HG02981 (cell line): ENCODE data around the gene ZFR2.

Experiments used
- ATAC-seq: cut with Tn5 transposase; IDR thresholded peaks from one replicate; pipeline ENCODE4 v1.9.1; 2021; ENCODE audit warnings: mild to moderate bottlenecking, moderate library complexity; ENCODE audit not compliant: unreplicated experiment

Gene ZFR2

DNA sequence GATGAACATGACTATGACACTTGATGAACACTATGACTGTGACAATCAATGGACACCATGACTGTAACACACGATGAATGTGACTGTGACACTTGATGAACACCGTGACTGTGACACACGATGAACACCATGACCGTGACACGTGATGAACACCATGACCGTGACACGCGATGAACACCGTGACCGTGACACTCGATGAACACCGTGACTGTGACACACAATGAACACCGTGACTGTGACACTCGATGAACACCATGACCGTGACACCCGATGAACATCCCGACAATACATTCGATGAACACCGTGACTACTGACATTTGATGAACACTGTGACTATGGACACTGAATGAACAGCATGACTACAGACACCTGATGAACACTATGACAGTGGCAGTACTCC lies 30.9 kb downstream of the ZFR2 start:
- no peak for ATAC-seq

DNA sequence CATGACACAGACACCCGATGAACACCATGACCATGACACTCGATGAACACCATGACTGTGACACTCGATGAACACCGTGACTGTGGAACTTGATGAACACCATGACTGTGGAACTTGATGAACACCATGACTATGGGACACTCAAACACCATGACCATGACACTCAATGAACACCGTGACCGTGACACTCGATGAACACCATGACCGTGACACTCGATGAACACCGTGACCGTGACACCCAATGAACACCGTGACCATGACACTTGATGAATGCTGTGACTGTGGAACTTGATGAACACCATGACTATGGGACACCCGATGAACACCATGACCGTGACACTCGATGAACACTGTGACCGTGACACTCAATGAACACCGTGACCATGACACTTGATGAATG lies 31.5 kb downstream of the ZFR2 start:
- ATAC-seq, result no peak

DNA sequence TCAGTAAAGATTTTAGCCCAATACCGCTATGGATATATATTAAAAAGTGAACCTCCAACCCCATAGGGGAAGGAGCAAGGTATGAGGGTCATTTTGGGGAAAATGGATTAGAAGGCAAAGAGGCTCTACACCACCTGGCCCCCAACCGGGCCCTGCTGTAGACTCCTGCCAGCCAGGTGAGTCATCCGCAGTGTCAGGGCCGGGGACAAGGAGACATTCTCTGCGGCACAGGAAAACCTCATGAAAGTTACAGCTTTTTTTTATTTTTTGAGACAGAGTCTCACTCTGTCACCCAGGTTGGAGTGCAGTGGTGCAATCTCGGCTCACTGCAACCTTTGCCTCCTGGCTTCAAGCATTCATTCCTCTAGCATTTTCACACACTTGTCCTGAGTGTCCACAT lies 32.0 kb downstream of the ZFR2 start:
- no peak for ATAC-seq

DNA sequence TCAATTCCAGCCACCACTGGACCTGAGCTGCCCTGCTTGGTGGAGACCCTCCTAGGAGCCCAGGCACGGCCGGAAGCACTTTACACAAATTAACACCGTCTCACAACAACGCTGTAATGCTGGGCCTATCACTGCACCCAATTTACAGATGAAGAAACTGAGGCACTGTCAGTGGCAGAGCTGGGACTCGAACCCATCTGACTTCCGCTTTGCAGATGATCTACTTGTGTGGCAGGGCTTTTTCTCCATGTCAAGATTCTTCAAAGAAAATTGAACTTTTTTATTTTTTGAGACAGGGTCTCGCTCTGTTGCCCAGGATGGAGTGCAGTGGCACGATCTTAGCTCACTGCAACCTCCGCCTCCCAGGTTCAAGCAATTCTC lies 33.8 kb downstream of the ZFR2 start:
- ATAC-seq, result no peak

DNA sequence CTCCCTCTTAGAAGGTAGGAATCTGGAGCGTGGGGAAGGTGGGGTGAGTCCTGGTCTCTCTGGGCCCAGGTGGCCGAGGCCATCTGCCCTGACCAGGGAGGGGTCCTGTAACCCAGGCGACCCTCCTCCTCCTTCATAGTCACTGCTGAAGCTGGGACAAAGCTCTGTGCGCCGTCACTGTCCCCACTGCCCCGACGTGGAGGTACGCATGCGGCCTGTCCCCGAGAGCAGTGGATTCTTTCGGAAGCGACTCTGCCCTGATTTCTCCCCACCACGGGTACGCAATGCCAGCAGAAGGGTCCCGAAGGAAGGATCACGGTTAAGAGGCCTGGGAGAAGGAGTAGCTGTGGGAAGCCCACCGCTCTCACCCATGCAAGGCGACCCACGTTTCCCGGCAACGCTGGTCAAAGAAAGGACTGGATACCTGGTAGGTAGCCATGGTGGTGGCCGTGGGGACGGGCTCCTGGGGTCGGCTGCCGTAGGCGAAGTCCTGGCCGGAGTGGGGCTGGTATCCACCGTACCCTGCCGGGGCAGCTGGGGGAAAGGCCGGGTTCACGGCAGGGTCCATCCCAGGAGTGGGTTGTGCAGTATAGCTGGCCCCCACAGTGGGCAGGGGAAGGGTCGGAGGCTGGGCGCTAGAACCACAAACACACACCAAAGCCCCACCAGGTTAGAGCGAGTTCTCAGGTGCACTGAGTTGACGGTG lies 34.3 kb downstream of the ZFR2 start:
- no peak for ATAC-seq

DNA sequence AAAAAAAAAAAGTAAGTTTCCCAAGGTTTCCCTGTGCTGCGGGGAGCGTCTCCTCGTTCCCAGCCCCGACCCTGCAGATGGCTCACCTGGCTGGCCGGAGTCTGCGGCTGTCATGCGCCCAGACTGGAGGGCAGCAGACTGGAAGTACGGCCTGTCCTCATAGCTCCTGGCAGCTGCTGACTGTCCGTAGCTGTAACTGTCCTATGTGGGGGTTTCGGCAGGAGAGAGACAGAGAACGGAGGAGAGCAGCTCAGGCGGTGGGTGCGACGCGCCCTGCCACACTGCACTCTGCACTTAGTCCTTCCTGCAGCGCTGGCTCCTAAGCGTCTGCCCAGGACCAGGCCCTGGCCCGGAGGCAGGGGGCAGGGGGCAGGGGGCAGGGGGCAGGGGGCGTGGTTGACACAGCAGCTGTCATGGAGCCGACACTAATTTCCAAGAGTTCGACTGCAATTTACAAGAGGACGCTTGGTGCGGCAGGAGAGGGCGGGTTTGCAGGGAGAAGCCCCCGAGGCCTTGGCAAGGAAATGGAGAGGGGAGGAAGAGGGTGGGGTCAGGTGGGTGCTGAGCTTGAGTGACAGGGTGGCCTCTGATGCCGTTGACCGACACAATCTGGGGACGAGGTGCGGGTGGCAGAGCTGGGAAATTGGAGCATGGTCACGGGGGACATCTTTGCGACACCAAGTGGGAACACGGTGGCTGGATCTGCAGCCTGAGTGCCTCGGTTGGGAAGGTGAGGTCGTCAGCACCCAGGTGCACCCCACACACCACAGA lies 35.1 kb downstream of the ZFR2 start:
- ATAC-seq, result no peak

DNA sequence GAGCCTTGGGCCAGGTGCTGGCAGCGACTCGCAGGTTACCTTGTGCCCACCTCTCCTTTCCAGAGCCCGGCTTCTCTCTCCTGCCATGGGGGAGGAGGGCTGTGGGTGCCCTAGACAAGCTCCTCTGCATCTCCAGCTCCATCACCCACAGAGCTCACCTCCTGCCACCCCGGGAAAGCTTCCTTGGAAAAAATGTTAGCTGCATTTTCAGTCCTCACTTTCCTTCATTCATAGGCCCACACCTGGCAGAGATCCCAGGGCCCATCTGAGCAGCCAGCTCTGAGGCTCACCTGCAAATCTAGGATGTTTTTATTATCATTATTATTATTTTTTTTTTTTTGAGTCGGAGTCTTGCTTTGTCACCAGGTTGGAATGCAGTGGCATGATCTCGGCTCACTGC lies 36.8 kb downstream of the ZFR2 start:
- ATAC-seq, result no peak

DNA sequence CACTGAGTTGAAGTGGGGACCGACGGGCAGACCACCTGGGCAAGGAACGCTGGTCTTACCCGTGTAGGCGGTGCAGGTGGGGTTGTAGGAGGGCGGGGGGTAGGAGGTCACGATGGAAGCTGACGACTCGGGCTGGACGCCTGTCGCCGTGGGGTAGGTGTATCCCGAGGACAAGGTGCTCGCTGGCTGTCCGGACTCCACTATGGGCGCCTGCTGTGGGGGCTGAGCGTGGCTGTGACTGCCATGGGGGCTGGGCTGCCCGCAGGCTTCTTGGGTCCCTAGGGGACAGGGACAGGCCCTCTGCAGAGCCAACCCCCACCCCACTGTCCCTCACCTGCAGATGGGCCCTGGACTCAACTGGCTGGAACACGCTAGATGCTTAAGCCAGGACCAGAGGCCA lies 37.2 kb downstream of the ZFR2 start:
- ATAC-seq, result no peak

DNA sequence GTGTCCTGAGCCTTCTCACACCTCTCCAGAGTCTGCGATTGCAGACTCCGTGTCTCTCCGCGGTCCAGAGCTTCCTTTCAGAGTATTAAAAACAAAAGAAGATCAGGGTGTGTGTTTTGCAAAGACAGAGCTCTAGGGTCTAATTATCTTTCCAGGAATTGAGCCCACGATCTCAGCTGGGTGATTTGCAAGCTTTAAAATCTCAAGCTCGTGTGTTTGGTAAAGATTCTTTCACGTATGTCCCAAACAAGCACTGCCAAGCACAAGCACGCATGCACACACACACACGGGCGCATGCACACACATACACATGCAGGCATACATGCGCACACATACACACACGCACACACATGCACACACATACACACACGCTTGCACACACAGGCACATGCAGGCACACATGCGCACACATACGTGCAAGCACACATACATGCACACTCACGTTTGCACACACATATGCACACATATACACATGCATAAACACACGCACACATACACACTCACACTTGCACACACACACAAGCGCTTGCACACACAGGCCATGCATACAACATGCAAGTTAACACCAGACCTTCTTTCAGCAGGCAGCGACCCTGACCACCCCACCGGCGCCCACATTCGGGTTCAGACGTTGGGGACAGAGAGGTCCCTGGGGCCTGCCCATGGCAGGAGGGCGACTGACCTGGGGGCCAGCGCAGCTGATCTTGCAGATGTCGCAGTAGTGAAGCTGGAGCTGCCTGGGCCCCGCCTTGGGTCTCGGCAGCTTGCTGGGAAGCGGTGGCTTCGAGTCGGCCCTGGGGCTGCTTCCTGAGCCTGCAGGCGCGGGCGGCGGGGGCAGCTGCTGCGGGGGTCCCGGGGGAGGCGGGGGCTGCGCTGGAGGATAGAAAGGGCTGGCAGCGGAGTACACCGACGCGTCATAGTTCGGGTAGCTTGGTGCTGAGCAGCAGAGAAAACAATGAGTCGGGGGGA lies 37.9 kb downstream of the ZFR2 start:
- ATAC-seq, result no peak

DNA sequence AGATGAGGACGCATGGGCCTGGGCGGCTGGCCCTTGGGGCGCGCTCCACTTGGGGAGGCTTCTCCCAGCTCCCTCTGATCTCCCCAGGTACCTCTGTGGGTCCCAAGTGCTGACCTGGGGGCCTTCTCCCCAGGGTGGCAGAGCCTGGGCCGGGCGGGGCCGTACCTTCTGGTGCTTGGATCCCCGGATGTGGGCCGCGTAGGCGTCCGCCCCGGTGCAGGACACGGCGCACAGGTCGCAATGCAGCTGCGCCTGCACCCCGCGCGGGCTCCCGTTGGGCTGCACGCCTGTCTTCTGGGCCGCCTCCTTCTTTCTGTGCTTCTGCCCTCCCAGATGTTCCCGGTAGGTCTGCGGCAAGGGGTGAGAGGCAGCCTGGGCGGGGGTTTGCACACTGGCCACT lies 41.5 kb downstream of the ZFR2 start:
- ATAC-seq, result no peak

DNA sequence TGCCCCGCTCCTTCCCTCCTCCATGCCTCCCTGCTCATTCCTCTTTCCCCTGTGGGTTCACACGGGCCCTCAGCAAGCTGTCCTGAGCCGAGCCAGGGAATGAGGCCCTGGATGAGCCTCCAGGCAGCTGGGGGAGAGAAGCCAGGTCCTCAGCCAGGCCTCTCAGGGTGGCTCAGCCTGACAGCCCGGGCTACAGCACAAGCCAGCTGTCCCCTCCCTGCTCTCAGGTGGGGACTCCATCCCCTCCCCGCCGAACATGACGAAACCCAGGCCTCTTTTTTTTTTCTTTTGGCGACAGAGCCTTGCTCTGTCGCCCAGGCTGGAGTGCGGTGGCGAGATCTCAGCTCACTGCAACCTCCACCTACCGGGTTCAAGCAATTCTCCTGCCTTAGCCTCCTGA lies 42.7 kb downstream of the ZFR2 start:
- no peak for ATAC-seq

DNA sequence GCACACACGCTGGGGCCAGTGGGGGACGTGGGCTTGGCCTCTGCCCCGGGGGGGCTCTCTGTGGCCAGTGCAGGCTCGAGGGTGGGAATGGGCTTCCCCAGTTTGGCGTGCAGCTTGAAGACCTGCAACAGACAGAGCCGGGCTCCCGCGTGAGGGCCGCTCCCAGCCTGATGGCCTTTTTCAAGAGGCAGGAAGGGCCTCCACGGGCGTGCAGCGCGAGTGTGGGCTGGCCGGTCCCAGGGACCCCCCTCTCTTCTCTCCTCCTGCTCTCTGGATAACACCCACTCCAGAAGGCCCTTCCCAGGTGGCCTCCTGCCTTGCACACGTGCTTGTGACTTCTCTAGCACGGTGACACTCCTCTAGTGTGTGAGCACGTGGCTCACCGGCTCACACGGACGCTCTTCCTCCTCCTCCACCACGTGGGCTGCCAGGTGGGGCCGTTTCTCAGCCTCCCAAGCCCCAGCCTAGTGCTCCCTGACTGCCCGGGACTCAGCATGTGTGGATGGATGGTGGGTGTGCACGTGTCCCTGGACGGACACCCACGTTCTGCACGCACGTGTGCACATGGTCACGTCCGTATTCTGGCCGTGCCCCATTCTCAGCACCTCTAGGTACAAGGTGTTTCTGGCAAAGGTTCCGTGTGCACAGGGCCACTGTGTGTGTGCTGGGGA lies 43.4 kb downstream of the ZFR2 start:
- no peak for ATAC-seq

DNA sequence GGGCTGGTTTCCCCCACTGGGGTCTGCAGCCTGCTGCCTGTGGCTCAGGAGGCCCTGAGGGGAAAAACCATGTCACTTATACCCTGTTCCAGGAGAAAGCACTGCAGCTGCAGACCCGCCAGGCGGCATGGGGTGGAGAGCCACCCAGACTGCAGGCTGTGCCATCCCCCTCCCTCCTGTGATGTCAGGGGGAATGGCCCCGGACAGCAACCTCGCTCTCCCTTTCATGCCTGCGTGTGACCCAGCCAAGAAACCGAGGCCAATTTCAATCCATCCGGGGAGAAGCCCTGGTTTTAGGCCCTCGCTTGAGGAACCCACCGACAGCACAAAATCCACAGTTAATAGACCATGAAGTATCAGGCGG lies 45.5 kb downstream of the ZFR2 start:
- no peak for ATAC-seq

DNA sequence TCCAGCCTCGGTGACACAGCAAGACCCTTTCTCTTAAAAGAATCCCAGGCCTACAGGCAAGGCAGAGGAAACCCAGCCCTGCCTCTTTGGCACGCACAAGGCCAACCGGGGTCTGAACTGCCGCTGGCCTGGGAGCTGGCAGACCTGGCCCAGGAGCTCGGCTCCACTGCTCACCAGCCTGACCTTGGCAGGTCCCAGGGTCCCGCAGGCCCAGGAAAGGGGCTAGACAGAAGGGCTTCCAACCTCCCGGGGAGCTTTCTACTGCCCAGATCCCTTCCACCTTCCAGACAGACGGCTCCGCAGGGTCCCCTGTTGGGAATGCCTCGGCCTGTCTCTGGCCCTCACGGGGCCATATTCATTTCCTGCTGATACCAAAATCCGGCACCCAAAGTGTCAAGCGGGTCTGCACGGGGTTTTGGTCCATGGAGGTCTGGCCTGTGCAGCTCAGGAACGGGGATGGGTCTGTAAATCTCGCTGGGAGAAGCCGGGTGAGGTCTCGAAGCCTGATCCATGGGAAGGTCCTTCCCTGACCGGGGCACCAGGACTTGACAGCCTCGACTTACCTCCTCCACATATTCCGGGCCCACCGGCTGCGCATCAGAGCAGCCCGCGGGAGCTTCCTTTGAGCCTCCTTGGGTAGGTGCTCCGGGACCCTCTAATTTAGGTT lies 46.0 kb downstream of the ZFR2 start:
- ATAC-seq, result no peak

DNA sequence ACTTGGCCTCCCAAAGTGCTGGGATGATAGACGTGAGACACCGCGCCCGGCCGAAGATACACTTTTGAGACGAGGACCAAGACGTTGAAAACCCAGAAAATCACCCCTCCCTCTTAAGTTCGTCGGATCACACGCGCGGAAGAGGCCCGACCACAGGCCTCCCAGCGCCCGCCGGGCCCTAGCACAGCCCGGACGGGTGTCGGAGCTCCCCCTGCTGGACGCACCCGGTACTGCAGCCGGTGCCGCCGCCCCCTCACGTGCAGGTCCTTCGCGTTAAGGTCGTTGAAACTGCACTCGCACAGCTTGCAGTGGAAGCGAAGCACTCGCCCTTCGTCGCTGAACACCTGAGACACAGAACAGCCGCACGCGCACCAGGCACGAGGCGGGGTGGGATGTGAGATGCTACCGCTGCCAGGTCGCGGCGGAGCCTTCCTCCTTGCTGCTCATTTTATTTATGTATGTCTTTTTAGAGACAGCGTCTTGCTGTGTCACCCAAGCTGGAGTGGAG lies 46.9 kb downstream of the ZFR2 start:
- no peak for ATAC-seq

DNA sequence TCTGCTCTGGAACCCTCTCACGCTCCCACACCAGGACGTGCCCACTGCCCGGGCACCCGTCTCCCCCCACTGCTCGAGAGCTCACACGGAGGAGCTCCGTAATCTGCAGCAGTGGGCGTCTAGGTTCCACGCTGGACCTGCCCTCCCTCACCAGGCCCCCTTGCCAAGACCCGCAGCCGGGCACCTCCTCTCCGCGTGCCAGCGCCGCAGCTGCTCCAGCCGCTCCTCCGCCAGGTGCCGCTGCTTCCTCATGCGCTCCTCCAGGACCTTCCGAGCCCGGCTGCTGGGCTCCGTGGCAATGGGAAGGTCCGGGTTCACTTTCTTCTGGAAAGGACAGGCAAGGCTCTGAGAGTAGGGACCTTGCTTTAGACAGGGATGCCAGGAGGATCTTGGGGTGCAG lies 47.7 kb downstream of the ZFR2 start:
- ATAC-seq, result no peak

DNA sequence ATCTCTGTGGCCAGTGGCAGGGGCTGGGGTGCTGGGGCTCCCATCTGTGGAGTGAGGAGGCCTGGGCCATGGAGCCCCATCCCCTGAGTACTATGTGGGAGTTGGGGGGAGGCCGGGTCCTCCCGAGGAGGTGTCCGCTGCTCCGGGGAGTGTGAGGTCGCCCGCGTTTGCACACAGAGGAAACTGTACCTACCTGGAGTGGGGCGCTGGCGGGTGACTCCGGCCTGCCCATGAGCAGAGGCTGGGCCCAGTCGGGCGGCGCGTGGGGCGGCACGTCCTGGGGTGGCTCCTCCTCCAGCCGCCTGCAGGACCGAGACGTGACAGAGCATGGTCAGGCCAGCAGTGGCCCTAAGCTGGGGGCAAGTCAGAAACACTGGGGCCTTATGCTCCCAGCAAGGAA lies 48.8 kb downstream of the ZFR2 start:
- ATAC-seq, result no peak

DNA sequence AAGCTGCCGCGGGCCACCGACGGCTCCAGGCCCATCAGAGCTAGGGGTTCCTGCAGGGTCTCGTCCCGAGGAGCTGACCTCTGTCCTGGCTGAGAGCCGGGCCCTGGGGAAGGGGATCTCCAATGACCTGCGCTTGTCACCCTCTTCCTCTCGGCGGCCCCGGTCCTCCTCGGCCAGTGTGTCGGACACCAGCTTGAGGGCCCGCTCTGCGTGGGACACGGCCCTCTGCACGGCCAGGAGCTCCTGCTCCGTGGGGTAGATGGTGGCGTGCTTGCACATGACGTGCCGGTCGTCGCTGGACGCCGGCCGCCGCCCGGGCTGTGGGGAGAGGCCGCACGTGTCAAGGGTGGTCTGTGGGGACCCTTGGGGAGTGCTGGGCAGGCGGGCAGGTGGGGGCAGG lies 49.9 kb downstream of the ZFR2 start:
- no peak for ATAC-seq

DNA sequence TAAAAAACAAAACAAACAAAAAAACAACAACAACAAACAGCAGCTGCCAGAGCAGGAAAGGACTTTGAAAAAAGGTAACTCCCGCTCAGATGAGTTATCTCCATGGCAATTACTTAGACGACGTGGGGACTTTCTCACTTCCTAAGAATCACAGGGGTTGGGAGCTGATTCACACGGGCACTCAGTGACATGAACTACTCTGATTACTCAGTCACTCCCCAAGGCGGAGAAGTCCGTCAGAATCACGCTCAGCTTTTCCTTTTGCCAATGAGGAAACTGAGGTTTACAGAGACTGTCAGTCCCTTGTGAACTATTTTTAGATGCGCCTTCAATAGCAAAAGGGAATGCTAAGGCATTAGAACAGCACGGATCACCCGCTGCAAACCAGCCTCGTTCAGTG lies 50.4 kb downstream of the ZFR2 start:
- no peak for ATAC-seq

DNA sequence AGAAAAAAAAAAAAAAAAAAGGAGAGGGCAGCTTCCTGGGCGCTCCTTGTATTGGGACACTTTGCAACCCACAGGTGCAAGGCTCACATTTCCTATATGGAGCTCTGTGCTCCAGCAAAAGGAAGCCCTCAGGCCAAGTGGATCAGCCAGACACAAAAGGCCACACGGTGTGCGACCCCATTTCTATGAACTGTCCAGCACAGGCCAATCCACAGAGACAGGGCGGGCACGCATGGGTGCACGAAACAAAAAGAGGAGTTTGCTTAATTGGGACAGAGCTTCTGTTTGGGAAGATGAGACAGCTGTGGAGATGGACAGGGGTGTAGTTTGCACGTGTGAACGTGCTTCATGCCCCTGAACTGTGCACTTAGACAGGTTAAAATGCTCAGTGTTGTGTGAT lies 51.1 kb downstream of the ZFR2 start:
- no peak for ATAC-seq
